Naive thymus-derived CD4-positive, alpha-beta T cell (primary cell): Measurements from ENCODE around the gene VWA5B1. TPM values are rescaled to one million over a fixed set of nuclear protein-coding genes. Genes with fewer than 3 reads are reported as not detected.

Source experiments
- ATAC-seq: fragments of 150-1000 bp; cut with Tn5 transposase; 2 replicates; pipeline ENCODE4 v1.10.0; 2021; ENCODE audit warnings: mild to moderate bottlenecking, moderate library complexity
- CTCF ChIA-PET: fragments of 350-600 bp; sonication (Branson Sonifier 250); formaldehyde crosslinking; loops from one replicate; lab custom pipeline; 2021; ENCODE audit warnings: antibody characterized with exemption; lab: Charles Lee
- POLR2A ChIA-PET: fragments of 350-600 bp; sonication (Branson Sonifier 250); formaldehyde crosslinking; loops from one replicate; lab custom pipeline; 2021; ENCODE audit warnings: antibody characterized with exemption, inconsistent platforms; lab: Charles Lee
- DNase-seq, 9 donors: peaks; one replicate each; pipeline versions ENCODE4 v3.0.0 to v3.0.0-alpha.2; 2020 to 2022; ENCODE audit warnings: mixed read lengths in 1 of 9
- H3K27ac ChIP-seq: one replicate; pipeline ENCODE4 v1.7.0; 2013; ENCODE audit warnings: mild to moderate bottlenecking, low read depth, low read length, moderate library complexity
- H3K27me3 ChIP-seq, 2 donors: one replicate each; pipeline ENCODE4 v1.7.0; 2013; ENCODE audit warnings: low read length in 2 of 2, mild to moderate bottlenecking in 2 of 2, moderate library complexity in 2 of 2; ENCODE audit not compliant: control insufficient read depth in 2 of 2, insufficient read depth in 2 of 2
- H3K36me3 ChIP-seq, 3 experiments: 1 replicate in 2 of 3; 2 replicates in 1 of 3; pipeline ENCODE4 v1.7.0; 2013; ENCODE audit warnings: low read length in 3 of 3, mild to moderate bottlenecking in 3 of 3, moderate library complexity in 1 of 3; ENCODE audit not compliant: insufficient read depth in 3 of 3, control insufficient read depth in 2 of 3
- H3K4me1 ChIP-seq, 2 donors: one replicate each; pipeline ENCODE4 v1.7.0; 2013; ENCODE audit warnings: low read length in 2 of 2, mild to moderate bottlenecking in 2 of 2, moderate library complexity in 1 of 2; ENCODE audit not compliant: control insufficient read depth in 2 of 2, insufficient read depth in 2 of 2
- H3K4me3 ChIP-seq: 2 replicates; pipeline ENCODE4 v1.7.0; 2013; ENCODE audit warnings: mild to moderate bottlenecking, low read length
- H3K9me3 ChIP-seq, 3 experiments: 1 replicate in 2 of 3; 2 replicates in 1 of 3; pipeline ENCODE4 v1.7.0; 2013; ENCODE audit warnings: low read length in 3 of 3; ENCODE audit not compliant: control insufficient read depth in 2 of 3
- H3K27ac Mint-ChIP-seq, 9 donors: one replicate each; pipeline ENCODE4 v1.8.0; 2020 to 2022; ENCODE audit warnings: mixed read lengths in 9 of 9, mild to moderate bottlenecking in 8 of 9, moderate library complexity in 5 of 9, inconsistent platforms in 2 of 9
- H3K27me3 Mint-ChIP-seq, 5 donors: one replicate each; pipeline ENCODE4 v1.8.0; 2021 to 2022; ENCODE audit warnings: mixed read lengths in 5 of 5, mild to moderate bottlenecking in 1 of 5
- H3K36me3 Mint-ChIP-seq, 5 donors: one replicate each; pipeline ENCODE4 v1.8.0; 2020 to 2022; ENCODE audit warnings: mixed read lengths in 5 of 5, mild to moderate bottlenecking in 3 of 5, inconsistent platforms in 1 of 5
- H3K4me1 Mint-ChIP-seq, 7 donors: one replicate each; pipeline ENCODE4 v1.8.0; 2020 to 2022; ENCODE audit warnings: mixed read lengths in 7 of 7, mild to moderate bottlenecking in 3 of 7, inconsistent platforms in 1 of 7
- H3K4me3 Mint-ChIP-seq, 10 donors: one replicate each; pipeline ENCODE4 v1.8.0; 2020 to 2022; ENCODE audit warnings: mild to moderate bottlenecking in 10 of 10, mixed read lengths in 10 of 10, moderate library complexity in 6 of 10, inconsistent platforms in 2 of 10
- H3K9me3 Mint-ChIP-seq, 11 donors: one replicate each; pipeline ENCODE4 v1.8.0; 2020 to 2022; ENCODE audit warnings: mixed read lengths in 11 of 11, mild to moderate bottlenecking in 4 of 11, inconsistent platforms in 1 of 11, moderate library complexity in 1 of 11
- intact Hi-C, 2 donors: fragments of 100-400 bp; cut with micrococcal nuclease; formaldehyde crosslinking; loops; one replicate each; pipeline ENCODE4 v1.15.1; 2023
- polyA plus RNA-seq, 2 donors: library from polyadenylated mRNA; unstranded; fragments of 300-500 nt; fragmentation: Illumina TruSeq; gene quantifications; one replicate each; pipeline ENCODE4 v1.2.3, GENCODE V29; 2021
- total RNA-seq, 6 experiments: library from RNA in 5 of 6; stranded (reverse) in 5 of 6; gene quantifications; 1 replicate in 5 of 6; 2 replicates in 1 of 6; pipeline ENCODE4 v1.2.3 and lab custom pipeline; 2021 to 2026

The VWA5B1 gene
- total and polyA plus RNA-seq, 7 experiments from 2014 or later = 0.05 to 0.46 (median 0.08) TPM; not detected in 2

DNA sequence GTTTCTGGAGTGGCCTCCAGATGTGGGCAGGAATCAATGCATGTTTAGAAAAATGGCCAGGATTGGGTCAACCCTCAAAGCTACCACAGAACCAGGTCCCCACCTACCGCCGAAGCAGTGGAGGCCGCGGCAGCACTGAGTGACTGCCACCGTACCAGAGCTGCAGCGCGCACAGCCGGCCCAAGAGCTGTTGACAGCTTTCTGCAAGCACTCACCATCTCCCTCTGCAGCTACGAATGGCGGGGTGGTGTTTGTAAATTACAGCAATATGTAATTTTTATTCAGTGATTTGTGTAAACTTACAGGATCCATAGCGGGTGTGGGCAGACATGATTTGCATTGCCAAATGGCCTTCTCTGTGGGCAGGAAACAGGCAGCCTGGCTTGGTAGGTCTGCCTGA lies 98.9 kb downstream of the VWA5B1 start:
- intact Hi-C loops = no loop called here
- no peaks in the 10 kb centered on the region for H3K4me1 Mint-ChIP-seq
- no peak overlapping the region for H3K4me3 Mint-ChIP-seq
- Histone ChIP-seq H3K36me3 (no peaks in the 10 kb centered on the region), H3K27me3 (peaks cover 0 to 5% of the 10 kb centered on the region in 2 donors), H3K4me1 (no peaks in the 10 kb centered on the region), H3K4me3 (no peak overlapping the region), H3K9me3 (no peaks in the 10 kb centered on the region), H3K27ac (no peak overlapping the region)
- no peak for DNase-seq
- H3K36me3 Mint-ChIP-seq = peaks cover 0 to 4% (median 0%) of the 10 kb centered on the region in 5 donors
- ATAC-seq = no peak
- peaks cover 35 to 93% (median 48%) of the 10 kb centered on the region in 5 donors for H3K27me3 Mint-ChIP-seq
- H3K9me3 Mint-ChIP-seq = peaks cover 0 to 13% (median 11%) of the 10 kb centered on the region in 11 donors
- ChIA-PET POLR2A (no interaction called here), CTCF (no interaction called here)
- no peak overlapping the region for H3K27ac Mint-ChIP-seq

- Histone ChIP-seq H3K4me3 (no peak overlapping the region), H3K4me1 (no peaks in the 10 kb centered on the region), H3K27me3 (peaks cover 0 to 5% of the 10 kb centered on the region in 2 donors), H3K27ac (no peak overlapping the region), H3K36me3 (no peaks in the 10 kb centered on the region), H3K9me3 (peaks cover 0 to 4% (median 0%) of the 10 kb centered on the region in 3 experiments)
- H3K4me1 Mint-ChIP-seq = no peaks in the 10 kb centered on the region
- ChIA-PET POLR2A (no interaction called here), CTCF (no interaction called here)
- no peak for ATAC-seq
- H3K27ac Mint-ChIP-seq = no peak overlapping the region
- H3K27me3 Mint-ChIP-seq = peaks cover 35 to 93% (median 46%) of the 10 kb centered on the region in 5 donors
- intact Hi-C loops = no loop called here
- peaks cover 0 to 11% (median 0%) of the 10 kb centered on the region in 5 donors for H3K36me3 Mint-ChIP-seq
- DNase-seq = no peak
- peaks cover 0 to 25% (median 16%) of the 10 kb centered on the region in 11 donors for H3K9me3 Mint-ChIP-seq
- no peak overlapping the region for H3K4me3 Mint-ChIP-seq
Observed at GRCh38 chr1:20390589-20391331, 100.1 kb downstream of the VWA5B1 start.

DNA sequence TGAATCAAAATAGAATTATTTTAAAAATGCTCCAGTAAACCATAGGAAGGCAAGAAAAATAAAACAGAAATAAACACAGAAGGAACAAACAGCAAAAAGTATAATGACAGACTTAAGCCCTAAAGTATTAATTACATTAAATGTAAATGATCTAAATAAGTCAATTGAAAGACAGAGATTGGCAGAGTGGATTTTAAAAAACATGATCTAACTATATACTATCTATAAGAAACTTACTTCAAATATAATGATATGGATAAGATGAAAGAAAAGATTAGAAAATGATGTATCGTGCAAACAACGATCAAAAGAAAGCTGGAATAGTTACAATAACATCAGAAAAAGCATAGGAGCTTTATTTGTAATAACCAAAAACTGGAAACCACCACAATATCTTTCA lies 104.6 kb downstream of the VWA5B1 start:
- H3K27ac Mint-ChIP-seq = no peak overlapping the region
- no peak overlapping the region for H3K4me3 Mint-ChIP-seq
- Histone ChIP-seq H3K4me1 (no peaks in the 10 kb centered on the region), H3K9me3 (peaks cover 0 to 5% (median 0%) of the 10 kb centered on the region in 3 experiments), H3K27ac (no peak overlapping the region), H3K36me3 (no peaks in the 10 kb centered on the region), H3K27me3 (peaks cover 0 to 5% of the 10 kb centered on the region in 2 donors), H3K4me3 (no peak overlapping the region)
- H3K27me3 Mint-ChIP-seq = peaks cover 44 to 79% (median 56%) of the 10 kb centered on the region in 5 donors
- H3K36me3 Mint-ChIP-seq = peaks cover 0 to 11% (median 0%) of the 10 kb centered on the region in 5 donors
- peaks cover 0 to 35% (median 21%) of the 10 kb centered on the region in 11 donors for H3K9me3 Mint-ChIP-seq
- CTCF ChIA-PET = no interaction called here
- ATAC-seq (no peak), DNase-seq (no peak)
- H3K4me1 Mint-ChIP-seq = no peaks in the 10 kb centered on the region
- intact Hi-C loops = no loop called here
- POLR2A ChIA-PET = no interaction called here

- ChIA-PET POLR2A (no interaction called here), CTCF (no interaction called here)
- Histone ChIP-seq H3K9me3 (peaks cover 0 to 5% (median 0%) of the 10 kb centered on the region in 3 experiments), H3K27me3 (peaks cover 0 to 3% of the 10 kb centered on the region in 2 donors), H3K4me1 (no peaks in the 10 kb centered on the region), H3K4me3 (no peak overlapping the region), H3K36me3 (no peaks in the 10 kb centered on the region), H3K27ac (no peak overlapping the region)
- Mint-ChIP-seq H3K4me3 (no peak overlapping the region), H3K27me3 (peaks cover 38 to 71% (median 53%) of the 10 kb centered on the region in 5 donors), H3K36me3 (peaks cover 0 to 11% (median 0%) of the 10 kb centered on the region in 5 donors), H3K27ac (no peak overlapping the region), H3K9me3 (peaks cover 0 to 30% (median 19%) of the 10 kb centered on the region in 11 donors), H3K4me1 (no peaks in the 10 kb centered on the region)
- intact Hi-C loops = no loop called here
- no peak for ATAC-seq
- no peak for DNase-seq
Observed at GRCh38 chr1:20398744-20399143, 108.1 kb downstream of the VWA5B1 start.

DNA sequence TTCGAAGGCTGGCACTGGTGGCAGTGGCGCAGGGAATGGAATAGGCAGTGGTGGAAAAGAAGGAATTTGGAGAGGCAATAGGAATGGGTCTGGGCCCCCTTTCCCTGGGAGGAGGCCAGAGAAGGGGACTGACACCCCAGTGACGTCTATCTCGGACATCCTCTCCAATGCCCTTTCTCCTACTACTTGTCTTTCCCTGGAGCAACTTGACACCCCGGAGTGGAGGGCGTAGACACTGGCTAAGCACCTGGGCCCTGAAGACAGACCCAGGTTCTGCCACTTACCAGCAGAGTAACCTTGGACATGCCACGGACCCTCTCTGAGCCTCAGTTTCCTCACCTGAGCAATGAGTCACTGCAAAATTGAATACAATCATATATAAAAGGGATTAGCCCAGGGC lies 108.5 kb downstream of the VWA5B1 start:
- Mint-ChIP-seq H3K27me3 (peaks cover 34 to 73% (median 53%) of the 10 kb centered on the region in 5 donors), H3K4me3 (no peak overlapping the region), H3K4me1 (no peaks in the 10 kb centered on the region), H3K27ac (no peak overlapping the region), H3K9me3 (peaks cover 0 to 25% (median 15%) of the 10 kb centered on the region in 11 donors), H3K36me3 (peaks cover 0 to 10% (median 0%) of the 10 kb centered on the region in 5 donors)
- Histone ChIP-seq H3K4me1 (no peaks in the 10 kb centered on the region), H3K4me3 (no peak overlapping the region), H3K9me3 (peaks cover 0 to 5% (median 0%) of the 10 kb centered on the region in 3 experiments), H3K27me3 (peaks cover 0 to 3% of the 10 kb centered on the region in 2 donors), H3K27ac (no peak overlapping the region), H3K36me3 (no peaks in the 10 kb centered on the region)
- intact Hi-C loops = no loop called here
- CTCF ChIA-PET = no interaction called here
- POLR2A ChIA-PET = no interaction called here
- no peak for DNase-seq
- ATAC-seq = no peak

DNA sequence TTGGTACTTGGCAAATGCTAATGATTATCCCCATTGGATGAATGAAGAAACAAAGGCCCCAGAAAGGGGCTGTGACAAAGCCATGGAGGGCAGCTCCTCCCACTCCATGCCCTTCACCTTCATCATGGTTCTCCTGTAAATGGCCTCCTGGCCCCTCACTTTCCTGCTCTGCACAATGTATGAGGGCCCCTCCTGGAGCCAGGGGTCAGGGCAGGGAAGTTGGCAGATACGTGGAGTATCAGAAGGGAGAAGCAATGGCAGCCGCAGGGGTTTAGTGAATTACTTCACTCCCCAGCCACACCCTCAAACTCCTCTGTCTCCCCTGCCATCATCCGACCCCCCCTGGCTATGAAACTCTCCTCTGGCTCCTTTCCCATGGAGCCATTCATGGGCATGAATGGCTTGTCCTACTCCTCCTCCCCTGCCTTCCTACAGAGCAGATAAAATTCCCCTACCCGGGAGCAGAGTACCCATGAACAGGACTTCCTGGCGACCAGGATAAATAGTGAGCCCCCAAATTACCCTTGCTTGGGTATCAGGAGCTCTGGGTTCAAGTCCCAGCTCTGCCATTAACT lies 109.0 kb downstream of the VWA5B1 start:
- Histone ChIP-seq H3K36me3 (no peaks in the 10 kb centered on the region), H3K4me3 (no peak overlapping the region), H3K9me3 (peaks cover 0 to 5% (median 0%) of the 10 kb centered on the region in 3 experiments), H3K27me3 (peaks cover 0 to 3% of the 10 kb centered on the region in 2 donors), H3K27ac (no peak overlapping the region), H3K4me1 (no peaks in the 10 kb centered on the region)
- CTCF ChIA-PET = no interaction called here
- Mint-ChIP-seq H3K9me3 (peaks cover 0 to 20% (median 10%) of the 10 kb centered on the region in 11 donors), H3K36me3 (peaks cover 0 to 9% (median 0%) of the 10 kb centered on the region in 5 donors), H3K4me3 (no peak overlapping the region), H3K27ac (peak overlapping the region in 1 of 9 donors; percentile 62), H3K27me3 (peaks cover 33 to 73% (median 56%) of the 10 kb centered on the region in 5 donors), H3K4me1 (no peaks in the 10 kb centered on the region)
- no peak for DNase-seq
- intact Hi-C loops = no loop called here
- ATAC-seq = no peak
- POLR2A ChIA-PET = no interaction called here
